Measurements from ENCODE around the gene SAMD4B.

SAMD4B gene

DNA sequence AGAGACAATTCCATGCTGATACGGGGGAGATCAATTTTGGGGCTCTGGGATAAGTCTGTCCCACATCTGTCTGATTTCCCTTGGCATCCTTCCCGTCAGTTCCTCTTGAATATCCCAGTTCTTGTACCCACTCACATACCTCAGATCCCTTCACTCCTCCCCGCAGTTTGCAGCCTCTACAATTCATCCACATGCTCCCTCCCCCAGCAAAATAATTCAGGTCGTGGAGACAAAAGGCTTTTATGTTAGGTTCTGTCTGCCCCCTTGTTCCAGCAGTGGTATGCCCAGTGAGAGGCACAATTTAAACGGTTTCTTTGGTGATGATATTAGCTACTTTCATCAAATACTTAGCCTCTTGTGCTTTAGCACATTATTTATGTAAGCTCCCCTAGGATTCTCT, 83.9 kb downstream of the SAMD4B start:
- Mint-ChIP-seq H3K9me3 (no peaks in the 10 kb centered on the region), H3K4me1 (peaks cover 4% of the 10 kb centered on the region in 2 donors), H3K27me3 (no peaks in the 10 kb centered on the region), H3K4me3 (no peak overlapping the region), H3K36me3 (peaks cover 29 to 40% of the 10 kb centered on the region in 2 donors), H3K27ac (no peak overlapping the region)
- ATAC-seq (replicated peaks) (no peak), DNase-seq (no peak)

DNA sequence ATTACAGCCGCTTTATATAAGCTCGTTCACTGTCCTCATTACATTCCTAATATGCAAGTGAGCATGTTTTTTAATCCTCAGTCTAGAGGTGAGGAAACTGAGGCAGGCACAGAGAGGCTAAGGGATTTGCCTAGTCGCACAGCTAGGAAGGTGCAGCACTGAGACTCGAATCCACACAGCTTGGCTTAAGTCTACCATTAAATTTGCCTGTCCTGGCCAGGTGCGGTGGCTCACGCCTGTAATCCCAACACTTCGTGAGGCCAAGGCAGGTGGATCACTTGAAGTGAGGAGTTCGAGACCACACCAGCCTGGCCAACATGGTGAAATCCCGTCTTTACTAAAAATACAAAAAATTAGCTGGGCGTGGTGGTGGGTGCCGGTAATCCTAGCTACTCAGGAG, 85.5 kb downstream of the SAMD4B start:
- Mint-ChIP-seq H3K4me3 (no peak overlapping the region), H3K27me3 (no peaks in the 10 kb centered on the region), H3K4me1 (peaks cover 5 to 11% of the 10 kb centered on the region in 2 donors), H3K27ac (no peak overlapping the region), H3K9me3 (no peaks in the 10 kb centered on the region), H3K36me3 (peaks cover 25 to 39% of the 10 kb centered on the region in 2 donors)
- ATAC-seq (replicated peaks) (no peak), DNase-seq (no peak)

DNA sequence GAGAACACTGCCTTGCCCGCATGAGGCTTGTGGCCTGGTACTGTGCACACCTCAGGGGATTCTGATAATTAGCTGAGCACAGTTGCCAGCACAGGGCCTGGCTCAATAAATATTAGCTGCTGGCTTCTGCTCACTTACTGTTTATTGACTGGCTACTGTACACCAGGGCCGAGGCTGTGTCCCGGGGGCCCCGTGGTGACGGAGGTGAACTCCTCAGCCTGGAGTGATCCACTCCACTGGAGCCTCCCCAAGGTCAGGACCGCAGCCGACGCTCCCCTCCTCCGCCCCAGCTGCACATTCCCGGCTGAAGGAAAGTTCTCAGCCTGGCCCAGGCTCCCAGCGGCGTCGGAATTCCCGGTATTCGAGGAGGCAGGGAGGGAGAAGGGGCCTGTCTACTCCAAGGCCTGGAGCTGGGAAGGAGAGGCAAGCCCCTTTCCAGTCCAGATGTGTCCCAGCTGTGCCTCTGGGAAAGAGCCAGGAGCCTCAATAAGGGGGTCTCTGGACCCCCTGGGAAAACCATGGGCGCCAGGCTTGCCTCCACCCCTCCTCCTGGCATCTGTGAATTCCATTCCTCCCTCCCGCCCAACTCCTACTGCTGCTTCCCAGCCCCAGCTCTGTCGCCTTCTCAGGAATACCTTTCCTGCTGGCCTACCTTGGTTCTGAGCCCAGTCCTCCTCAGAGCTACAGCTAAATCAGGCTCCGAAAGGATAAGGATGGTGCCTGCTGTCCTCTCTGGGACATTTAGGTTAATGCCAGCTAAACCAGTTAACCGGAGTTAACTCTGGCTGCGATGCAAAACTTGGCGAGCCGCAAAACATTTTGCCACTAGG, 86.3 kb downstream of the SAMD4B start:
- H3K4me3 Mint-ChIP-seq, result no peak overlapping the region
- peak in 1 of 2 donors; percentile 12 for ATAC-seq (replicated peaks)
- peak overlapping the region; percentile 20 for H3K27ac Mint-ChIP-seq
- H3K9me3 Mint-ChIP-seq, result no peaks in the 10 kb centered on the region
- peaks cover 9 to 19% of the 10 kb centered on the region in 2 donors for H3K4me1 Mint-ChIP-seq
- no peak for DNase-seq
- H3K27me3 Mint-ChIP-seq, result no peaks in the 10 kb centered on the region
- H3K36me3 Mint-ChIP-seq, result peaks cover 27 to 43% of the 10 kb centered on the region in 2 donors

DNA sequence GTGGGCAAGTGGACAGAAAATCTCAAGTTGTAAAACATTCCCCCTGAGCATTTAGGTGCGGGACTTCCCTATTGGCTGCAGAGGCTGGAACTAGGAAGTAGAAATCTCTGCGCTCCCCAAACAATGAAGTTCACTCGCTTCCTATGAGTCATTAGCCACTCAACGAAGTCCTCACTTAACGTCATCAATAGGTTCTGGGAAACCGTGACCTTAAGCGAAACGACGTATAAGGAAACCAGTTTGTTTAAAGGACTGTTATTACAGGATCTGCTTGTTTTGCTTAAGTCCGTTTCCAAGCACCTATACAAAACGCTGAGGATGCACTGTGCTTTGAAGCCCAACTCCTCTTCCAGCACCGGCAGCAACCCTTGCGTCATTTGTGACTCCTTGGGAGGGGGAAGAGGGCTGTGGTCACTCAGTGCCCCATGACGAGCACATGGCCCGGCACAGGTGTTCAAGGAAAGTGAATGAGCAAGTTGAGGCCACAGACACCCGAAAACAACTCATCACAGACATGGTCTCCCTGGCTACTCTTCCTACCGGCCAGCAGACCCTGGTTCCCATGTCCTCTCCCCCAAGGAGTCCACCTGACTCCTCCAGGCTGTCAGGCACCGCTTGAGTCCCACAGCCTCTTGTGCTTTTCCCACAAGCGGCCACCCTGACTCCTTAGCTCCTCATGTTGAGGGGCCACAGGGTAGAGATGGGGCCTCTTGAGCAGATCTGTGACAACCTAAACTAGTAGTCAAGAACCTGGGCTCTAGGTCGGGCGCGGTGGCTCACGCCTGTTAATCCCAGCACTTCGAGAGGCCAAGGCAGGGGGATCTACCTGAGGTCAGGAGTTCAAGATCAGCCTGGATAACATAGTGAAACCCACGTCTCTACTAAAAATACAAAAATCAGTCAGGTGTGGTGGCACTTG, 88.7 kb downstream of the SAMD4B start:
- DNase-seq, result no peak
- Mint-ChIP-seq H3K27ac (peak overlapping the region; percentile 90), H3K36me3 (peaks cover 32 to 52% of the 10 kb centered on the region in 2 donors), H3K9me3 (no peaks in the 10 kb centered on the region), H3K4me1 (peaks cover 24 to 38% of the 10 kb centered on the region in 2 donors), H3K4me3 (peak overlapping the region in 1 of 2 donors; percentile 36), H3K27me3 (no peaks in the 10 kb centered on the region)
- peak; percentile 55 to 60 for ATAC-seq (replicated peaks)

DNA sequence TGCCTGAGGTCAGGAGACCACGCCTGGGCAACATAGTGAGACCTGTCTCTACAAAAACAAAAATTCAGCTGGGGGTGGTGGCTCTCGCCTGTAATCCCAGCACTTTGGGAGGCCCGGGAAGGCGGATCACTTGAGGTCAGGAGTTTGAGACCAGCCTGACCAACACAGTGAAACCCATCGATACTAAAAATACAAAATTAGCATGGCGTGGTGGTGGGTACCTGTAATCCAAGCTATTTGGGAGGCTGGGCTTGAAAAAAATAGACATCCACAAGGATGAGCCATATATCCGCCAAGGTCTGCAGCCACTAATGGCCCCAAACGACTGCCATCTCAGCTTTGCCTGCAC, 90.4 kb downstream of the SAMD4B start:
- Mint-ChIP-seq H3K4me1 (peaks cover 33 to 55% of the 10 kb centered on the region in 2 donors), H3K27me3 (no peaks in the 10 kb centered on the region), H3K36me3 (peaks cover 28 to 48% of the 10 kb centered on the region in 2 donors), H3K4me3 (peak overlapping the region; percentile 25 to 96), H3K27ac (peak overlapping the region; percentile 89), H3K9me3 (no peaks in the 10 kb centered on the region)
- no peak for ATAC-seq (replicated peaks)
- DNase-seq, result no peak

DNA sequence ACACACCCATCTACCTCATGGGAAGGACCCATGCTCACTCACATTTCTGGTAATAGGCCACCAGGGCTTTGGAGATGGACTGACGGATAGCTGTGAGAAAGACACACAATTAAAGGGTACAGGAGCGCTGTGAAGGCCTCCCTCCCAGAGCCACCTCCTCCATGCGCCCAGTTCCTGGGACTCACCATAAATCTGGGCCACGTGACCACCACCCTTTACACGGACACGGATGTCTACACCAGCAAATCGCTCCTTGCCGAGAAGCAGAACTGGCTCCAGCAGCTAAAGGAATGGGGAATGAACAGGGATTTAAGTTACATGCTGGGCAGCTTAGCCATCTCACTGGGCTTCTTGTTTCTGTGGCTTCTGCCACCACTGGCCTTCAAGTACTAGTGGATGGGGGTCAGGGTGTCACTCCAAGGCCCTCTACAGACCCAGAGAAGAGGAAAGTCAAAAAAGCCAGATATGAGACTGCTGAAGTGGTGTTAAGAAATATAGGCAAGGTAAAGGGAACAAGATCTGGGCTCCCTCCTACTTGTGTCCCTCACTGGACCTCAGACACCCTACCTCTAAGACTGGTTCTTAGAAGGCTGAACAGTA, 91.4 kb downstream of the SAMD4B start:
- peaks cover 28 to 48% of the 10 kb centered on the region in 2 donors for H3K36me3 Mint-ChIP-seq
- no peak for DNase-seq
- peak overlapping the region; percentile 96 to 98 for H3K4me3 Mint-ChIP-seq
- ATAC-seq (replicated peaks), result no peak
- no peaks in the 10 kb centered on the region for H3K27me3 Mint-ChIP-seq
- peaks cover 33 to 56% of the 10 kb centered on the region in 2 donors for H3K4me1 Mint-ChIP-seq
- H3K9me3 Mint-ChIP-seq, result no peaks in the 10 kb centered on the region
- H3K27ac Mint-ChIP-seq, result peak overlapping the region; percentile 100

DNA sequence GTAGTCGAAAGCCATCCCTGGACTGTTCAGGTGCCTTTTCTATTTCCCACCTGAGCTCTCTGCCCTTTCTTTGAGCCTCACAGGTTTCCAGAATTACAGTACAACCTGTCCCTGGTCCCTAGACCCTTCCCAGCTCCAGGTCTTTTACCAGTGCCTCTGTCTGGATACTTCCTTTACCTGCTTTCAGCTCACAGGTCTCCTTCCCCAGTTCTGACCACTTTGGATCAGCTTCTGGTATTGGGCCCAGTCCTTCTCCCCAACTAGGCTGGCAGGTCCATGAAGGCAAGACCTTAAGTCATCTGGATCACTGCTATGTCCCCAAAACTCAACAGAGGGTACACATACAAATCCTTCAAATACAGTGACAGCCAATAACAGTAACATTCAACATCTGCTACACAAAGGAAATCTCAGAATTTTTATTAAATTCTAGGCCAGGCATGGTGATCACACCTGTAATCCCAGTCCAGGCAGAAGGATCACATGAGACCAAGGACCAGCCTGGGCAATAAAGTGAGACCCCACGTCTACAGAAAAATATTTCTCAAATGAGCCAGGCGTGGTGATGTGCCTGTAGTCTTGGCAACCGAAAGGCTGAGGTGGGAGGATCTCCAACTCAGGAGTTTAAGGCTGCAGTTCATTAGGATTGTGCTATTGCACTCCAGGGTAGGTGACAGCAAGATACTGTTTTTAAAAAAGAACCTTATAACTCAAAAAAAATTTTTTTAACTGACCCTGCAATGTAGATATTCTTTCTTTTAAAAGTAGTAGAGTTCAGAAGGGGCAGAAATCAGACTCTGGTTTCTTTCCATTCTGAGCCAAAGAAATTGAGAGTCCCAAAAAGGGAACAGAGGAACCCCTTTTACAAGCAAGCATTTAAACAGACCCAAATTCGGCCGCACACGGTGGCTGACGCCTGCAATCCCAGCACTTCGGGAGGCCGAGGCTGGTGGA, 92.2 kb downstream of the SAMD4B start:
- DNase-seq, result no peak
- Mint-ChIP-seq H3K36me3 (peaks cover 28 to 48% of the 10 kb centered on the region in 2 donors), H3K27me3 (no peaks in the 10 kb centered on the region), H3K27ac (peak overlapping the region; percentile 100), H3K9me3 (no peaks in the 10 kb centered on the region), H3K4me1 (peaks cover 33 to 56% of the 10 kb centered on the region in 2 donors), H3K4me3 (peak overlapping the region; percentile 96 to 98)
- no peak for ATAC-seq (replicated peaks)

Data from stimulated activated naive B cell treated with anti-CD40 and anti-IgM and Interleukin-4, amounts not matched to agents 10 μg/mL and 1 μg/mL and 100 μg/mL, for 72 hours (primary cell).